ENCODE results near the gene AP4E1.

DNA sequence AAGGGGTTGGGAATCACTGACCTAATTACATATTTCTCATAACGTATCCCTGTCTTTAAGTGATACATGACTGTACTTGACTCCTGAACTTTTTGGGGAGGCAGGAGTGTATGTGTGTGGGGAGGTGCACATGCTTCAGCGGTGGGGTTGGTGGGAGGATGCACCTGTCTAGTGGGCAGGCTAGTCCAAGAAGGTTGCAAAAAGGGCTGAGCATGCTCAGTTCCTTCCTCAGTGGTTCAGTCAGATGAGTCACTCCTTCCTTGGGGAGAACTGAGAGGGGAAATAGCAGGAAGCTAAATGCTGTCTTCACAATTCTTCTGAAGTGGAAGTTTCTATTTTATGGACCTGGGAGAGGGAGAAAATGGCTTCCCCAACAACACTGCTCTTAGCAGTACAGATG lies 24.6 kb upstream of the AP4E1 start:
- no peak for TF ChIP-seq CTCF (IDR thresholded peaks at IDR 0.05)
- TF ChIP-seq EP300 (IDR thresholded peaks at IDR 0.05): peak in 1 of 2 donors; percentile 22

Measured in tibial nerve (tissue), 4 donors.